SK-N-SH treated with all-trans-retinoic acid at 6 μM for 48 hours (cell line): Measurements from ENCODE around the gene NOP14.

Experiments used
- ATAC-seq: fragments of 200-7000 bp; cut with Tn5 transposase; 3 replicates; pipeline ENCODE4 v1.9.1; 2020; ENCODE audit warnings: mild to moderate bottlenecking, moderate library complexity
- ARNTL ChIP-seq: fragments of 450-650 bp; formaldehyde crosslinking; IDR thresholded peaks from 2 replicates; pipeline ENCODE4 v1.5.0; 2020; ENCODE audit warnings: low read depth, mild to moderate bottlenecking, moderate library complexity, borderline replicate concordance
- BACH2 ChIP-seq: fragments of 250-450 bp; sonication (Bioruptor Pico); IDR thresholded peaks from 2 replicates; pipeline ENCODE4 v1.9.0; 2021; ENCODE audit warnings: mild to moderate bottlenecking, borderline replicate concordance
- CSDC2 ChIP-seq: fragments of 250-450 bp; sonication (Bioruptor Pico); IDR thresholded peaks from 2 replicates; pipeline ENCODE4 v1.5.0; 2020; ENCODE audit warnings: mild to moderate bottlenecking, moderate library complexity
- ESRRG ChIP-seq: fragments of 250-450 bp; sonication (Bioruptor Pico); IDR thresholded peaks from 2 replicates; pipeline ENCODE4 v1.6.1; 2021; ENCODE audit warnings: mild to moderate bottlenecking
- GLIS3 ChIP-seq: fragments of 250-450 bp; sonication (Bioruptor Pico); IDR thresholded peaks from 2 replicates; pipeline ENCODE4 v1.5.0; 2020; ENCODE audit warnings: mild to moderate bottlenecking, moderate library complexity
- ISL1 ChIP-seq: fragments of 250-450 bp; sonication (Bioruptor Pico); IDR thresholded peaks from 2 replicates; pipeline ENCODE4 v2.1.2; 2022; ENCODE audit warnings: mild to moderate bottlenecking, moderate library complexity
- OSR1 ChIP-seq: fragments of 250-450 bp; sonication (Bioruptor Pico); IDR thresholded peaks from 2 replicates; pipeline ENCODE4 v1.8.0; 2022; ENCODE audit warnings: moderate library complexity, mild to moderate bottlenecking, inconsistent platforms
- PPARA ChIP-seq: fragments of 250-450 bp; sonication (Bioruptor Pico); IDR thresholded peaks from 2 replicates; pipeline ENCODE4 v1.5.0; 2020; ENCODE audit warnings: mild to moderate bottlenecking, borderline replicate concordance
- RARB ChIP-seq: fragments of 250-450 bp; sonication (Bioruptor Pico); IDR thresholded peaks from 2 replicates; pipeline ENCODE4 v1.8.0; 2021; ENCODE audit warnings: mild to moderate bottlenecking, moderate library complexity
- SNAI2 ChIP-seq: fragments of 250-450 bp; sonication (Bioruptor Pico); IDR thresholded peaks from 2 replicates; pipeline ENCODE4 v1.5.0; 2020; ENCODE audit warnings: mild to moderate bottlenecking, moderate library complexity
- TOX ChIP-seq: fragments of 250-450 bp; sonication (Bioruptor Pico); IDR thresholded peaks from 2 replicates; pipeline ENCODE4 v1.8.0; 2021; ENCODE audit warnings: mild to moderate bottlenecking, moderate library complexity, borderline replicate concordance
- ZC3H10 ChIP-seq: fragments of 250-450 bp; sonication (Bioruptor Pico); IDR thresholded peaks from 2 replicates; pipeline ENCODE4 v1.5.1; 2021; ENCODE audit warnings: mild to moderate bottlenecking, moderate library complexity
- ZNF565 ChIP-seq: fragments of 450-650 bp; formaldehyde crosslinking; conservative IDR thresholded peaks from 2 replicates; pipeline ENCODE4 v1.5.0; 2020; ENCODE audit warnings: low read depth, mild to moderate bottlenecking, moderate library complexity
- ZNF70 ChIP-seq: fragments of 450-650 bp; formaldehyde crosslinking; IDR thresholded peaks from 2 replicates; pipeline ENCODE4 v1.5.0; 2020; ENCODE audit warnings: mild to moderate bottlenecking, moderate library complexity
- ZNF8 ChIP-seq: fragments of 450-650 bp; formaldehyde crosslinking; IDR thresholded peaks from 2 replicates; pipeline ENCODE4 v1.5.0; 2020; ENCODE audit warnings: mild to moderate bottlenecking, moderate library complexity
- TF ChIP-seq, protein P1 (sequence below): fragments of 250-450 bp; sonication (Bioruptor Pico); IDR thresholded peaks from 2 replicates; pipeline ENCODE4 v1.5.1; 2021; ENCODE audit warnings: mild to moderate bottlenecking, moderate library complexity
- TF ChIP-seq, protein P2 (sequence below): fragments of 250-450 bp; sonication (Bioruptor Pico); IDR thresholded peaks from 2 replicates; pipeline ENCODE4 v1.8.0; 2020; ENCODE audit warnings: mild to moderate bottlenecking, moderate library complexity, borderline replicate concordance
- TF ChIP-seq, protein P3 (sequence below): fragments of 250-450 bp; sonication (Bioruptor Pico); IDR thresholded peaks from 2 replicates; pipeline ENCODE4 v1.5.0; 2020; ENCODE audit warnings: mild to moderate bottlenecking, moderate library complexity
- TF ChIP-seq, protein P4 (sequence below): fragments of 250-450 bp; sonication (Bioruptor Pico); IDR thresholded peaks from 2 replicates; pipeline ENCODE4 v1.8.0; 2021; ENCODE audit warnings: low read depth, mild to moderate bottlenecking, moderate library complexity, borderline replicate concordance

NOP14 gene

DNA sequence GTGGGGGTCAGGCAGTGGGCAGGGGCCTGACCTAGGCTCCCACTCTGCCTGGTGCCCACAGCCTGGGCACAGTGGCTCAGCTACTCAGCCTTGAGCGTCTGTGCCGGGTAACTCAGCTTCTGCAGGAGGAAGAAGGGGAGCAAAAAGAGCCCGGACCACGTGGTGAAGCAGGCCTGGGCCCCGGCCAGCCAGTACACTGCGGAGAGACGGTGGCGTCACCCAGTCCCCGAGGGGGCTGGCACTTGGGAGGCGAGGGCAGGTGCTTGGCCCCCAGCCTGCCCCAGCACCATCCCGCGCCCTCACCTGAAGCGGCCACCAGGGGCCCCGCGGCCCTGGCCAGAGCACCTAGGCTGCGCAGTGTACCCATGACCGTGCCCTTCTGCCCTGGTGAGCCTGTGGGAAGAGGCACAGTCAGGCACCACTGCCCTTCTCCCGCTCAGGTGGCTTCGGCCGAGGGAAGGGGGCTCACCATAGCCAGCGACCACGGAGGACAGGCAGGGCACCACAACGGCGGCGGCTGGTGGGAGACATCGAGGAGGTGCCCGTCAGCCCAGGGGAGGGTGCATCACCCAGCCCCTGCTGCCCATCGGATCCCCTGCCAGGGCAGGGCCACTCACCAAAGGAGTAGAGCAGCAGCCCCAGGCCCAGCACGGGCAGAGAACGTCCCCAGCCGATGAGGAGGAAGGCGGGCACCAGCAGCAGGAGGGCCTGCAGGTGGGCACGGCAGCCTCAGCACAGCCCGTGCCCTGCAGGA is 32.3 kb downstream of the NOP14 start:
- no peak for TF ChIP-seq ARNTL
- no peak for TF ChIP-seq GLIS3 (CRISPR knock-in tag)
- no peak for TF ChIP-seq ZC3H10 (CRISPR knock-in tag)
- TF ChIP-seq, protein P1, sequence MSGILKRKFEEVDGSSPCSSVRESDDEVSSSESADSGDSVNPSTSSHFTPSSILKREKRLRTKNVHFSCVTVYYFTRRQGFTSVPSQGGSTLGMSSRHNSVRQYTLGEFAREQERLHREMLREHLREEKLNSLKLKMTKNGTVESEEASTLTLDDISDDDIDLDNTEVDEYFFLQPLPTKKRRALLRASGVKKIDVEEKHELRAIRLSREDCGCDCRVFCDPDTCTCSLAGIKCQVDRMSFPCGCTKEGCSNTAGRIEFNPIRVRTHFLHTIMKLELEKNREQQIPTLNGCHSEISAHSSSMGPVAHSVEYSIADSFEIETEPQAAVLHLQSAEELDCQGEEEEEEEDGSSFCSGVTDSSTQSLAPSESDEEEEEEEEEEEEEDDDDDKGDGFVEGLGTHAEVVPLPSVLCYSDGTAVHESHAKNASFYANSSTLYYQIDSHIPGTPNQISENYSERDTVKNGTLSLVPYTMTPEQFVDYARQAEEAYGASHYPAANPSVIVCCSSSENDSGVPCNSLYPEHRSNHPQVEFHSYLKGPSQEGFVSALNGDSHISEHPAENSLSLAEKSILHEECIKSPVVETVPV (CRISPR knock-in tag), result no peak
- no peak for ATAC-seq

DNA sequence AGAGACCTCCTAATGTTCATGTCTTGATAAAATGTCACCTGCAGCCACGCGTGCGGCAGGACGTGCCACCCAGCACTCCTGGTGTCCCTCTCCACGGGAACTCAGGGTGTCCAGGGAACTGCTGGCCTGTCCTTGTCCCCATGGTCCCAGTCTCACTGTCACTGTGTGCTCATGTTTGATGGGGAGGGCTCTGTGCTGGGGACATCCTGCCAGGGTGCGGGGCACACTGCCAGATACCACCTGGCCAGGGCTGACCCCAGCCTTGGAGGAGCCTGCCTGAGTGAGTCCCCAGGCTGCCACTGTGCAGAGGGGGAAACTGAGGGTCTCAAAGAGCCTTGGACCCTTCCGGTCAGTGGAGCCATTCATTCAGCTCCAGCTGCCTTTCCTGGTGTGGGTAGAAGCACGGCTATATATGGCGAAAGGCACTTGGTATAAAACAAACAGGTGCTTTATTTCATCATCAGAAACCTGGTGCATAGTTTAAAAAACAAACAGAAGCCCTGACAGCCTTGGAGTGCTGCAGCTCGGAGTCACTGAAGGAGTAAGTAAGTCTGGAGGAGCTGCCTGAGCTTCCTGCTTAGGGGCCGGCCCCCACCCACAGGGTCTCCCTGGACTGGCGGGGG is 33.0 kb downstream of the NOP14 start:
- ATAC-seq, result no peak
- TF ChIP-seq GLIS3 (CRISPR knock-in tag), result no peak
- TF ChIP-seq ESRRG, result no peak
- TF ChIP-seq, protein P2, sequence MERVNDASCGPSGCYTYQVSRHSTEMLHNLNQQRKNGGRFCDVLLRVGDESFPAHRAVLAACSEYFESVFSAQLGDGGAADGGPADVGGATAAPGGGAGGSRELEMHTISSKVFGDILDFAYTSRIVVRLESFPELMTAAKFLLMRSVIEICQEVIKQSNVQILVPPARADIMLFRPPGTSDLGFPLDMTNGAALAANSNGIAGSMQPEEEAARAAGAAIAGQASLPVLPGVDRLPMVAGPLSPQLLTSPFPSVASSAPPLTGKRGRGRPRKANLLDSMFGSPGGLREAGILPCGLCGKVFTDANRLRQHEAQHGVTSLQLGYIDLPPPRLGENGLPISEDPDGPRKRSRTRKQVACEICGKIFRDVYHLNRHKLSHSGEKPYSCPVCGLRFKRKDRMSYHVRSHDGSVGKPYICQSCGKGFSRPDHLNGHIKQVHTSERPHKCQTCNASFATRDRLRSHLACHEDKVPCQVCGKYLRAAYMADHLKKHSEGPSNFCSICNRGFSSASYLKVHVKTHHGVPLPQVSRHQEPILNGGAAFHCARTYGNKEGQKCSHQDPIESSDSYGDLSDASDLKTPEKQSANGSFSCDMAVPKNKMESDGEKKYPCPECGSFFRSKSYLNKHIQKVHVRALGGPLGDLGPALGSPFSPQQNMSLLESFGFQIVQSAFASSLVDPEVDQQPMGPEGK, result no peak
- TF ChIP-seq BACH2 (CRISPR knock-in tag), result no peak
- TF ChIP-seq CSDC2 (CRISPR knock-in tag), result no peak
- TF ChIP-seq, all 23 proteins: peak for 0

DNA sequence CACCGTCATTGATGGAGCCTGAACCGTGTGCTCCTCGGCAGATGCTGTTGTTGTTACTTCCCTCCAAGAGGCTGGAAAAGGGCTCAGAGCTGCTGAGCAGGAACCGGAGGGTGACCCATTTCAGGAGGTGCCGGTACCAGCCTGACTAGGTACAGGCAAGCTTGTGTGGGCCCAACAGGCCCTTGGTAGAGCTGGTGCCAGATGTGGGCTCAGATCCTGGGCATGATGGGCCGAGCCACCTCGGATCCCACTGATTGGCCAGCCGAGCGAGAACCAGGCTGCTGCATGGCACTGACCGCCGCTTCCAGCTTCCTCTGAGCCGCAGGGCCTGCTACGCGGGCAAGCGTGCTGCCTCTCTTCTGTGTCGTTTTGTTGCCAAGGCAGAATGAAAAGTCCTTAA is 33.7 kb downstream of the NOP14 start:
- TF ChIP-seq, protein P3, sequence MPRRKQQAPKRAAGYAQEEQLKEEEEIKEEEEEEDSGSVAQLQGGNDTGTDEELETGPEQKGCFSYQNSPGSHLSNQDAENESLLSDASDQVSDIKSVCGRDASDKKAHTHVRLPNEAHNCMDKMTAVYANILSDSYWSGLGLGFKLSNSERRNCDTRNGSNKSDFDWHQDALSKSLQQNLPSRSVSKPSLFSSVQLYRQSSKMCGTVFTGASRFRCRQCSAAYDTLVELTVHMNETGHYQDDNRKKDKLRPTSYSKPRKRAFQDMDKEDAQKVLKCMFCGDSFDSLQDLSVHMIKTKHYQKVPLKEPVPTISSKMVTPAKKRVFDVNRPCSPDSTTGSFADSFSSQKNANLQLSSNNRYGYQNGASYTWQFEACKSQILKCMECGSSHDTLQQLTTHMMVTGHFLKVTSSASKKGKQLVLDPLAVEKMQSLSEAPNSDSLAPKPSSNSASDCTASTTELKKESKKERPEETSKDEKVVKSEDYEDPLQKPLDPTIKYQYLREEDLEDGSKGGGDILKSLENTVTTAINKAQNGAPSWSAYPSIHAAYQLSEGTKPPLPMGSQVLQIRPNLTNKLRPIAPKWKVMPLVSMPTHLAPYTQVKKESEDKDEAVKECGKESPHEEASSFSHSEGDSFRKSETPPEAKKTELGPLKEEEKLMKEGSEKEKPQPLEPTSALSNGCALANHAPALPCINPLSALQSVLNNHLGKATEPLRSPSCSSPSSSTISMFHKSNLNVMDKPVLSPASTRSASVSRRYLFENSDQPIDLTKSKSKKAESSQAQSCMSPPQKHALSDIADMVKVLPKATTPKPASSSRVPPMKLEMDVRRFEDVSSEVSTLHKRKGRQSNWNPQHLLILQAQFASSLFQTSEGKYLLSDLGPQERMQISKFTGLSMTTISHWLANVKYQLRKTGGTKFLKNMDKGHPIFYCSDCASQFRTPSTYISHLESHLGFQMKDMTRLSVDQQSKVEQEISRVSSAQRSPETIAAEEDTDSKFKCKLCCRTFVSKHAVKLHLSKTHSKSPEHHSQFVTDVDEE, result no peak
- TF ChIP-seq SNAI2, result no peak
- TF ChIP-seq, protein P2, result no peak
- no peak for ATAC-seq

DNA sequence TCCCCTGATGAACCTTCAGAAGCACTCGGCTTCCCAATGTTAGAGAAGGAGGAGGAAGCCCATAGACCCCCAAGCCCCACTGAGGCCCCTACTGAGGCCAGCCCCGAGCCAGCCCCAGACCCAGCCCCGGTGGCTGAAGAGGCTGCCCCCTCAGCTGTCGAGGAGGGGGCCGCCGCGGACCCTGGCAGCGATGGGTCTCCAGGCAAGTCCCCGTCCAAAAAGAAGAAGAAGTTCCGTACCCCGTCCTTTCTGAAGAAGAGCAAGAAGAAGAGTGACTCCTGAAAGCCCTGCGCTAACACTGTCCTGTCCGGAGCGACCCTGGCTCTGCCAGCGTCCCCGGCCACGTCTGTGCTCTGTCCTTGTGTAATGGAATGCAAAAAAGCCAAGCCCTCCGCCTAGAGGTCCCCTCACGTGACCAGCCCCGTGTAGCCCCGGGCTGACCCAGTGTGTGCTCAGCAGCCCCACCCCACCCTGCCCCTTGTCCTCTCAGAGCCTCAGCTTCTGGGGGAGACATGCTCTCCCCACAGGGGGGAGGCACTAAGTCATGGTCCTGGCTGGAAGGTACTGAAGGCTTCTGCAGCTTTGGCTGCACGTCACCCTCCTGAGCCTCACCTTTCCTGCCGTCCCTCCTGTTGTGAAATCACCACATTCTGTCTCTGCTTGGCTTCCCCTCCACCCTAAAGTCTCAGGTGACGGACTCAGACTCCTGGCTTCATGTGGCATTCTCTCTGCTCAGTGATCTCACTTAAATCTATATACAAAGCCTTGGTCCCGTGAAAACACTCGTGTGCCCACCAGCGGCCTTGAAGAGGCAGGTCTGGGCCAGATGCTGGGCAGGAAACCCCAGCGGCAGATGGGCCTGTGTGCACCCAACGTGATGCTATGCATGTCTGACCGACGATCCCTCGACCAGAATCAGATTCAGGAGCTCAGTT is 34.7 kb downstream of the NOP14 start:
- ATAC-seq, result no peak
- TF ChIP-seq OSR1 (CRISPR knock-in tag), result no peak
- no peak for TF ChIP-seq ISL1 (CRISPR knock-in tag)
- no peak for TF ChIP-seq ZNF565 (CRISPR knock-in tag)
- no peak for TF ChIP-seq TOX (CRISPR knock-in tag)
- TF ChIP-seq, protein P2, result no peak
- TF ChIP-seq ESRRG, result no peak
- no peak for TF ChIP-seq ZC3H10 (CRISPR knock-in tag)
- TF ChIP-seq RARB (CRISPR knock-in tag), result no peak
- TF ChIP-seq, protein P1 (CRISPR knock-in tag), result no peak
- TF ChIP-seq ZNF70 (CRISPR knock-in tag), result no peak
- TF ChIP-seq ZNF8 (CRISPR knock-in tag), result no peak
- no peak for TF ChIP-seq BACH2 (CRISPR knock-in tag)
- no peak for TF ChIP-seq PPARA (CRISPR knock-in tag)
- no peak for TF ChIP-seq GLIS3 (CRISPR knock-in tag)
- TF ChIP-seq, protein P4, sequence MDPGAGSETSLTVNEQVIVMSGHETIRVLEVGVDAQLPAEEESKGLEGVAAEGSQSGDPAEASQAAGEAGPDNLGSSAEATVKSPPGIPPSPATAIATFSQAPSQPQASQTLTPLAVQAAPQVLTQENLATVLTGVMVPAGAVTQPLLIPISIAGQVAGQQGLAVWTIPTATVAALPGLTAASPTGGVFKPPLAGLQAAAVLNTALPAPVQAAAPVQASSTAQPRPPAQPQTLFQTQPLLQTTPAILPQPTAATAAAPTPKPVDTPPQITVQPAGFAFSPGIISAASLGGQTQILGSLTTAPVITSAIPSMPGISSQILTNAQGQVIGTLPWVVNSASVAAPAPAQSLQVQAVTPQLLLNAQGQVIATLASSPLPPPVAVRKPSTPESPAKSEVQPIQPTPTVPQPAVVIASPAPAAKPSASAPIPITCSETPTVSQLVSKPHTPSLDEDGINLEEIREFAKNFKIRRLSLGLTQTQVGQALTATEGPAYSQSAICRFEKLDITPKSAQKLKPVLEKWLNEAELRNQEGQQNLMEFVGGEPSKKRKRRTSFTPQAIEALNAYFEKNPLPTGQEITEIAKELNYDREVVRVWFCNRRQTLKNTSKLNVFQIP (CRISPR knock-in tag), result no peak
